GM12892 (cell line): Measurements from ENCODE around the gene PROM1.

Source experiments
- POLR2A ChIP-seq: IDR thresholded peaks from 2 replicates; pipeline ENCODE4 v1.6.1; 2011; ENCODE audit warnings: low read depth, low read length, control low read depth
- POLR2AphosphoS5 ChIP-seq: IDR thresholded peaks from 2 replicates; pipeline ENCODE4 v1.6.1; 2011; ENCODE audit warnings: low read depth, low read length, control low read depth
- TAF1 ChIP-seq: IDR thresholded peaks from 2 replicates; pipeline ENCODE4 v1.6.1; 2011; ENCODE audit warnings: low read depth, mild to moderate bottlenecking, control low read depth, low read length, borderline replicate concordance

DNA sequence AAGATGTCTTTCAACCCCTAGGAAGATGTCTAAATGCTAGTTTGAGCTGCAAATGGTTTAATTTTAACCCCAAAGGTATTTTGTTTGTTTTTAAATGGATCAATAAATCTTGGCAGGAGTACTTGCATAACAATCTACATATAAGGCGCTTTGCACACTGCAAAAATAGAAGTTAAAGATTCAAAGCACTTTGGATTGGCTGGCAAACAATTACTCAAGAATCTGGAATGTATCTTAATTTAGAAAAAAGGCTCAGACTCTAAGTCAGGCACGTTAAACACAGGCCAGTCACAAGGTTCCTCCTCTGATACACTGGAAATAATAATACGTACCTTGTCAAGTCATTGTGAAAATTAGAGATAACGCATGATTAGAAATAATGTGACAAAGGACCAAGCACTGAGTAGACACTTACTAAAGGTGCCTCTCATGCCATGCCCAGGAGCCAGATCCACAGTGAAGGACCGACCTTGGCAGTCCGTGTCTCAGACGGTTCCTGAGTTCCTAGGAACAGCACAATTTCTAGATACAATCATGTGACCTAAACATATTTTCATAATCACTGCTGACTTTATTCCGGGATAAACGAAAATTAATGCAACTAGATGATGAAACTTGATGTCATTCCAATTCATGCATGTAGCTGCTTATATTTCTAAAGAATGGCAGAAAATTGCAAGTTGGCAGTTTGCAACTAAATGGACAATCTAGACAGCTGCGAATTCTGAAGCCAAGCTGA is 49.6 kb downstream of the PROM1 start:
- TF ChIP-seq TAF1: no peak
- TF ChIP-seq POLR2A: no peak
- TF ChIP-seq POLR2AphosphoS5: no peak
